Body of pancreas (tissue), 4 donors: ENCODE measurements around the gene PDE4D. TPM values are rescaled to one million over a fixed set of nuclear protein-coding genes. Genes with fewer than 3 reads are reported as not detected.

Experiments
- ATAC-seq: fragments of 150-250 bp; one replicate; pipeline ENCODE4 v1.9.1; 2016
- DNase-seq, 4 donors: peaks; one replicate each; pipeline ENCODE4 v3.0.0-alpha.2; 2019
- H3K27ac ChIP-seq, 4 donors: fragments of 200-600 bp; sonication (generic); 1 replicate in 3 of 4; 2 replicates in 1 of 4; pipeline versions ENCODE4 v1.5.1 to v1.6.1; 2016 to 2019; ENCODE audit warnings: mild to moderate bottlenecking in 1 of 4, mixed read lengths in 1 of 4, moderate library complexity in 1 of 4
- H3K27me3 ChIP-seq, 2 donors: fragments of 200-600 bp; sonication (generic); one replicate each; pipeline ENCODE4 v1.6.0; 2016; ENCODE audit warnings: mild to moderate bottlenecking in 1 of 2
- H3K36me3 ChIP-seq, 2 donors: fragments of 200-600 bp; sonication (generic); replicated peaks in 1 of 2; 2 replicates each; pipeline ENCODE4 v1.5.1; 2016; ENCODE audit warnings: low read depth in 2 of 2; ENCODE audit not compliant: insufficient read depth in 1 of 2
- H3K4me1 ChIP-seq: fragments of 200-600 bp; sonication (generic); one replicate; pipeline ENCODE4 v1.6.0; 2016
- H3K4me3 ChIP-seq, 2 donors: fragments of 200-600 bp; sonication (generic); 1 replicate in 1 of 2; 2 replicates in 1 of 2; pipeline ENCODE4 v1.5.1; 2016 to 2019
- H3K9me3 ChIP-seq, 3 donors: fragments of 200-600 bp; sonication (generic); 1 replicate in 2 of 3; 2 replicates in 1 of 3; pipeline ENCODE4 v1.5.1; 2016
- CTCF ChIP-seq, 7 experiments: fragments of 450-650 bp in 4 of 7; fragments of 200-600 bp in 3 of 7; sonication (generic) in 3 of 7; IDR thresholded peaks; one replicate each; pipeline ENCODE4 v1.5.1; 2016 to 2019; ENCODE audit warnings: antibody characterized with exemption in 7 of 7
- POLR2A ChIP-seq, 3 donors: fragments of 450-650 bp; IDR thresholded peaks; one replicate each; pipeline ENCODE4 v1.6.1; 2016; ENCODE audit warnings: antibody characterized with exemption in 3 of 3, mild to moderate bottlenecking in 2 of 3
- WGBS, 2 donors: methylation state at CpG; one replicate each; pipeline ENCODE4 v1.1.5; 2017; 5-methylcytosine and 5-hydroxymethylcytosine counted together
- intact Hi-C: fragments of 100-400 bp; cut with DNase I; formaldehyde crosslinking; loops from one replicate; pipeline ENCODE4 v1.15.1; 2023
- total RNA-seq, 2 donors: library from RNA; depleted of rRNA; stranded (reverse); fragments of >200 nt; gene quantifications; one replicate each; pipeline ENCODE4 v1.1.0, GENCODE V29; 2016

The PDE4D gene
- total RNA-seq, 2 donors from 2014 or later = 8.6 to 9.2 TPM

- intact Hi-C loops = no loop called here
- no peak for DNase-seq
- H3K4me3 ChIP-seq = no peak overlapping the region
- no peaks in the 10 kb centered on the region for H3K4me1 ChIP-seq
- no peak for ATAC-seq
- H3K36me3 ChIP-seq = no peaks in the 10 kb centered on the region
- TF ChIP-seq POLR2A (IDR thresholded peaks at IDR 0.05) (no peak), CTCF (IDR thresholded peaks at IDR 0.05) (no peak)
- no peaks in the 10 kb centered on the region for H3K27me3 ChIP-seq
- no peaks in the 10 kb centered on the region for H3K9me3 ChIP-seq
- H3K27ac ChIP-seq = no peak overlapping the region
Observed at GRCh38 chr5:59783264-59783663, 110.3 kb downstream of the PDE4D start.

- Histone ChIP-seq H3K4me3 (no peak overlapping the region), H3K36me3 (no peaks in the 10 kb centered on the region), H3K9me3 (no peaks in the 10 kb centered on the region), H3K4me1 (no peaks in the 10 kb centered on the region), H3K27me3 (no peaks in the 10 kb centered on the region), H3K27ac (no peak overlapping the region)
- no peak for TF ChIP-seq CTCF (IDR thresholded peaks at IDR 0.05)
- TF ChIP-seq POLR2A (IDR thresholded peaks at IDR 0.05) = no peak
- DNase-seq (no peak), ATAC-seq (no peak)
- 67 to 80% methylated on average over 1 of the region's 1 CpG for WGBS, 2 donors
- intact Hi-C loops = no loop called here
Observed at GRCh38 chr5:59782856-59783255, 110.7 kb downstream of the PDE4D start.

- Histone ChIP-seq H3K27me3 (no peaks in the 10 kb centered on the region), H3K36me3 (no peaks in the 10 kb centered on the region), H3K4me1 (no peaks in the 10 kb centered on the region), H3K4me3 (no peak overlapping the region), H3K27ac (no peak overlapping the region), H3K9me3 (no peaks in the 10 kb centered on the region)
- 67 to 69% methylated on average over 2 of the region's 2 CpGs for WGBS, 2 donors
- ATAC-seq (no peak), DNase-seq (no peak)
- intact Hi-C loops = no loop called here
- TF ChIP-seq CTCF (IDR thresholded peaks at IDR 0.05) (no peak), POLR2A (IDR thresholded peaks at IDR 0.05) (no peak)
Observed at GRCh38 chr5:59779453-59779852, 114.1 kb downstream of the PDE4D start.

GRCh38 chr5:59777028-59777427 lies 116.5 kb downstream of the PDE4D start:
- no peak overlapping the region for H3K27ac ChIP-seq
- no peaks in the 10 kb centered on the region for H3K36me3 ChIP-seq
- H3K4me3 ChIP-seq = no peak overlapping the region
- intact Hi-C loops = no loop called here
- DNase-seq (no peak), ATAC-seq (no peak)
- TF ChIP-seq POLR2A (IDR thresholded peaks at IDR 0.05) = no peak
- TF ChIP-seq CTCF (IDR thresholded peaks at IDR 0.05) = no peak
- H3K4me1 ChIP-seq = no peaks in the 10 kb centered on the region
- no peaks in the 10 kb centered on the region for H3K27me3 ChIP-seq
- WGBS, 2 donors = 43 to 55% methylated on average over 4 of the region's 4 CpGs
- H3K9me3 ChIP-seq = no peaks in the 10 kb centered on the region

- DNase-seq = no peak
- no peak overlapping the region for H3K27ac ChIP-seq
Observed at GRCh38 chr5:59773294-59773693, 120.2 kb downstream of the PDE4D start.

More at GRCh38 chr5:59773294-59773693, 120.2 kb downstream of the PDE4D start:
- no peak overlapping the region for H3K4me3 ChIP-seq
- no peak for ATAC-seq
- H3K27me3 ChIP-seq = no peaks in the 10 kb centered on the region
- intact Hi-C loops = no loop called here
- no peaks in the 10 kb centered on the region for H3K9me3 ChIP-seq
- H3K4me1 ChIP-seq = no peaks in the 10 kb centered on the region
- H3K36me3 ChIP-seq = no peaks in the 10 kb centered on the region
- no peak for TF ChIP-seq POLR2A (IDR thresholded peaks at IDR 0.05)
- TF ChIP-seq CTCF (IDR thresholded peaks at IDR 0.05) = no peak
